GM12878 (cell line): ENCODE results near the gene PLEKHA6. TPM values are rescaled to one million over a fixed set of nuclear protein-coding genes. Genes with fewer than 3 reads are reported as not detected.

ENCODE experiments used
- ATAC-seq: fragments of 200-7000 bp; cut with Tn5 transposase; 3 replicates; pipeline ENCODE4 v1.9.1; 2020; ENCODE audit warnings: mild to moderate bottlenecking, moderate library complexity
- BruUV-seq: library from RNA; stranded (reverse); fragments of 400-500 nt; replicated peaks from 2 replicates; lab custom pipeline; 2021; lab: Mats Ljungman, UMichigan
- CTCF ChIA-PET: fragments of 300-600 bp; sonication (Branson Sonifier 250); formaldehyde crosslinking; extraction: SDS; loops from one replicate; lab custom pipeline; 2021; ENCODE audit warnings: inconsistent platforms; lab: Yijun Ruan, JAX
- POLR2A ChIA-PET: fragments of 350-600 bp; formaldehyde crosslinking; extraction: SDS; loops from one replicate; lab custom pipeline; 2021; ENCODE audit warnings: inconsistent platforms; lab: Charles Lee
- RAD21 ChIA-PET: fragments of 300-600 bp; sonication (Branson Sonifier 250); formaldehyde crosslinking; loops from one replicate; lab custom pipeline; 2023; ENCODE audit warnings: antibody characterized with exemption; ENCODE audit not compliant: unreplicated experiment; lab: Charles Lee
- SMC1A ChIA-PET: fragments of 300-600 bp; sonication (Branson Sonifier 250); formaldehyde crosslinking; loops from one replicate; lab custom pipeline; 2023; ENCODE audit not compliant: unreplicated experiment, uncharacterized antibody; lab: Charles Lee
- DNase-seq: peaks from one replicate; pipeline ENCODE4 v3.0.0-alpha.2; 2011; ENCODE audit warnings: low read depth, low spot score
- FAIRE-seq: peaks from 3 replicates; lab custom pipeline; 2011; peaks lifted over from hg19 to GRCh38; lab: Jason Lieb, UNC
- H2AFZ ChIP-seq: 2 replicates; pipeline ENCODE4 v1.6.0; 2011; ENCODE audit warnings: low read depth, low read length, control low read depth; ENCODE audit not compliant: control insufficient read depth
- H3K27ac ChIP-seq: 2 replicates; pipeline ENCODE4 v1.5.1; 2011; ENCODE audit warnings: control low read depth; ENCODE audit not compliant: control insufficient read depth, insufficient read depth
- H3K27me3 ChIP-seq, 2 experiments: replicated peaks in 1 of 2; 2 replicates each; pipeline versions ENCODE4 v1.6.0 to v1.6.1; 2011; ENCODE audit warnings: low read length in 1 of 2; ENCODE audit not compliant: control insufficient read depth in 2 of 2, insufficient read depth in 2 of 2
- H3K36me3 ChIP-seq, 2 experiments: 2 replicates each; pipeline ENCODE4 v1.5.1; 2011; ENCODE audit warnings: low read length in 1 of 2; ENCODE audit not compliant: control insufficient read depth in 2 of 2, insufficient read depth in 2 of 2
- H3K4me1 ChIP-seq: 2 replicates; pipeline ENCODE4 v1.6.1; 2011; ENCODE audit warnings: mild to moderate bottlenecking, low read length, moderate library complexity, mixed read lengths; ENCODE audit not compliant: control insufficient read depth, insufficient read depth
- H3K4me2 ChIP-seq: 2 replicates; pipeline ENCODE4 v1.6.0; 2011; ENCODE audit warnings: control low read depth; ENCODE audit not compliant: control insufficient read depth, insufficient read depth
- H3K4me3 ChIP-seq: fragments of 200-600 bp; sonication (generic); 2 replicates; pipeline ENCODE4 v1.5.1; 2016
- H3K79me2 ChIP-seq: 2 replicates; pipeline ENCODE4 v1.6.0; 2011; ENCODE audit warnings: low read length; ENCODE audit not compliant: control insufficient read depth, insufficient read depth
- H3K9ac ChIP-seq: 2 replicates; pipeline ENCODE4 v1.8.0; 2011; ENCODE audit warnings: low read length, control low read depth, mixed read lengths; ENCODE audit not compliant: control insufficient read depth, insufficient read depth
- H3K9me3 ChIP-seq: replicated peaks from 3 replicates; pipeline ENCODE4 v1.5.1; 2011; ENCODE audit warnings: mild to moderate bottlenecking, low read length; ENCODE audit not compliant: control insufficient read depth, insufficient read depth
- H4K20me1 ChIP-seq: 2 replicates; pipeline ENCODE4 v1.6.0; 2011; ENCODE audit not compliant: control insufficient read depth, insufficient read depth
- ESRRA ChIP-seq: IDR thresholded peaks from 2 replicates; pipeline ENCODE4 v1.6.1; 2012; ENCODE audit warnings: mild to moderate bottlenecking, low read length, improper control_type of control experiment
- GATAD2B ChIP-seq: fragments of 450-650 bp; conservative IDR thresholded peaks from 2 replicates; pipeline ENCODE4 v1.6.1; 2017; ENCODE audit warnings: low read depth, mild to moderate bottlenecking, moderate library complexity
- HDAC2 ChIP-seq: fragments of 200-600 bp; sonication (generic); IDR thresholded peaks from 2 replicates; pipeline ENCODE4 v1.6.1; 2017
- IKZF1 ChIP-seq: fragments of 450-650 bp; conservative IDR thresholded peaks from 2 replicates; pipeline ENCODE4 v1.6.1; 2017; ENCODE audit warnings: antibody characterized with exemption, mild to moderate bottlenecking
- JUND ChIP-seq: IDR thresholded peaks from 2 replicates; pipeline ENCODE4 v1.6.1; 2012; ENCODE audit warnings: low read depth, mild to moderate bottlenecking, low read length, improper control_type of control experiment, moderate library complexity
- MTA2 ChIP-seq: fragments of 450-650 bp; IDR thresholded peaks from 2 replicates; pipeline ENCODE4 v1.6.1; 2016; ENCODE audit warnings: low read depth, mild to moderate bottlenecking, moderate library complexity
- NR2C1 ChIP-seq: fragments of 450-650 bp; IDR thresholded peaks from 2 replicates; pipeline ENCODE4 v1.6.1; 2017; ENCODE audit warnings: antibody characterized with exemption, mild to moderate bottlenecking, moderate library complexity
- NR2C2 ChIP-seq: IDR thresholded peaks from 2 replicates; pipeline ENCODE4 v1.6.1; 2011; ENCODE audit warnings: borderline replicate concordance, low read depth; ENCODE audit not compliant: control insufficient read depth, insufficient read length
- PML ChIP-seq: IDR thresholded peaks from 2 replicates; pipeline ENCODE4 v1.6.1; 2012; ENCODE audit warnings: low read length, inconsistent platforms
- RFX5 ChIP-seq: IDR thresholded peaks from 2 replicates; pipeline ENCODE4 v1.6.1; 2011; ENCODE audit warnings: low read depth, low read length, improper control_type of control experiment
- SREBF1 ChIP-seq: IDR thresholded peaks from 2 replicates; pipeline ENCODE4 v1.6.1; 2012; ENCODE audit warnings: mild to moderate bottlenecking, low read length
- TCF3 ChIP-seq: IDR thresholded peaks from 2 replicates; pipeline ENCODE4 v1.6.1; 2012; ENCODE audit warnings: low read depth, mild to moderate bottlenecking, low read length, borderline replicate concordance; ENCODE audit not compliant: insufficient read depth
- WGBS: methylation state at CpG from one replicate; pipeline ENCODE4 v1.1.6; 2016; ENCODE audit warnings: low lambda C conversion rate; ENCODE audit not compliant: insufficient replicate concordance, insufficient coverage; ENCODE audit errors: missing lambda C conversion rate; 5-methylcytosine and 5-hydroxymethylcytosine counted together
- in situ Hi-C: fragments of 300-500 bp; cut with MboI; formaldehyde crosslinking; loops from 9 replicates; pipeline ENCODE4 v1.14.3; 2018; ENCODE audit warnings: mixed read lengths
- intact Hi-C: fragments of 100-400 bp; cut with micrococcal nuclease; formaldehyde crosslinking; loops from one replicate; pipeline ENCODE4 v1.14.2; 2022; ENCODE audit not compliant: unreplicated experiment
- polyA plus RNA-seq, 11 experiments: library from polyadenylated mRNA; depleted of rRNA in 4 of 11; unstranded in 6 of 11; stranded (reverse) in 5 of 11; fragments of >200 nt; fragmentation: Nextera tagmentation in 4 of 11; fragmentation: Illumina TruSeq in 1 of 11; extraction: Ambion mirVana in 4 of 11; extraction: Trizol in 1 of 11; gene quantifications; 1 replicate in 1 of 11; 2 replicates in 10 of 11; pipeline versions ENCODE4 v1.2.1 to v1.2.3, GENCODE V29; 2011 to 2016; ENCODE audit warnings: inconsistent platforms in 2 of 11, missing spikeins in 2 of 11, low read depth in 1 of 11
- total RNA-seq, 4 experiments: library from RNA; depleted of rRNA in 3 of 4; stranded (reverse); fragments of >200 nt in 3 of 4; fragmentation: Illumina TruSeq in 1 of 4; extraction: Trizol in 1 of 4; gene quantifications; 2 replicates each; pipeline versions ENCODE4 v1.2.1 to v1.2.3, GENCODE V29; 2013 to 2021
- TF ChIP-seq, protein P1 (sequence below): fragments of 450-650 bp; IDR thresholded peaks from 2 replicates; pipeline ENCODE4 v1.6.1; 2014; ENCODE audit warnings: mild to moderate bottlenecking
- TF ChIP-seq, protein P2 (sequence below): fragments of 450-650 bp; IDR thresholded peaks from 2 replicates; pipeline ENCODE4 v1.6.1; 2016; ENCODE audit warnings: mild to moderate bottlenecking

Gene PLEKHA6
- total and polyA plus RNA-seq, 10 of the 15 experiments (the other 5 are each of a cell fraction or from before 2014, with no cell fraction given), result 0.04 to 0.81 (median 0.19) TPM; not detected in 4

DNA sequence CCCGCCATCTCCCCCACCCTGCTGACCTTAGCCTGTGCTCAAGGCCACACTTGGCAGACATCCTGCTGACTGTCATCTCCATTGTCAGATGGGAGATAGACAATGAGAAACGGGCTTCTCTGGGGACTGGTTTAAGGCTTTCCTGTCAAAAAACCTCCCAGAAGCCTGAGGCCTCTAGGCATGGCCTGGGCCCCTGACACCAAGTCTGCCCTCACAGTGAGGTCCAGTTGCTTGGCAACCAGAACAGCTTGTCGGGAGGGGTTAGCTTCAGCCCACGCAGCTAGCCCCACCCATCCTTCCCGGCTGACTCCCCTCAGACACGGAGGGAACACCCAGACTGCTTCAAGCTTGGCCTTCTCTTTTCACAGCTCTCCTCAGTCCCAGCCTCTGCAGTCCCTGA lies 11.0 kb downstream of the PLEKHA6 start (continued):
- TF ChIP-seq, protein P1, sequence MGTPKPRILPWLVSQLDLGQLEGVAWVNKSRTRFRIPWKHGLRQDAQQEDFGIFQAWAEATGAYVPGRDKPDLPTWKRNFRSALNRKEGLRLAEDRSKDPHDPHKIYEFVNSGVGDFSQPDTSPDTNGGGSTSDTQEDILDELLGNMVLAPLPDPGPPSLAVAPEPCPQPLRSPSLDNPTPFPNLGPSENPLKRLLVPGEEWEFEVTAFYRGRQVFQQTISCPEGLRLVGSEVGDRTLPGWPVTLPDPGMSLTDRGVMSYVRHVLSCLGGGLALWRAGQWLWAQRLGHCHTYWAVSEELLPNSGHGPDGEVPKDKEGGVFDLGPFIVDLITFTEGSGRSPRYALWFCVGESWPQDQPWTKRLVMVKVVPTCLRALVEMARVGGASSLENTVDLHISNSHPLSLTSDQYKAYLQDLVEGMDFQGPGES, result no peak
- TF ChIP-seq NR2C2, result no peak

DNA sequence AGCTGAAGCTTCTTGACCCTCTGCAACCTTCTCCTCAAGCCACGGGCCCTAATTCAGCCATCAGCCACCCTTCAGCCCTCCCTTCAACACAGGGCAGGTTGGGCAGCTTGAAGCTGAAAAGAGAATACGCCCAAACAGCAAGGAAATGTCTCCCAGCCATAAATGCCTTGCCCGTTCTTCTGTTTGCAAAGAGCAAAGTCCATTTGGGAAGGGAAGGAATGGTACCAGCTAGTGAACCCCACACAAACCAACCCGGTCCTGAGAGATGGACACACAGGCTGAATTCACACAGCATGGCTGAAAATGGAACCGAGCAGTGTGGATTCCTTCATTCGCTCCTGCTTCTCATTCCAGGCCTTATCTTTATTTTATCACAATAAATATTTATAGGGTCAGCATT lies 11.5 kb downstream of the PLEKHA6 start:
- H3K4me1 ChIP-seq, result no peaks in the 10 kb centered on the region
- ChIA-PET CTCF (interaction anchor here (0.7 to 1.5 kb wide), 5 partner anchors 10 to 50 kb away, joined by 3 to 6 read pairs (median 3); no protein-coding TSS in a partner anchor), POLR2A (no interaction called here), SMC1A (interaction anchor here (1.1 to 1.5 kb wide), 3 partner anchors 8 to 90 kb away, joined by 3 to 5 read pairs (median 3); no protein-coding TSS in a partner anchor), RAD21 (no interaction called here)
- H4K20me1 ChIP-seq, result no peaks in the 10 kb centered on the region
- no peak for FAIRE-seq
- H3K27ac ChIP-seq, result no peak overlapping the region
- BruUV-seq, result no TSS peak
- TF ChIP-seq PML (no peak), GATAD2B (no peak), MTA2 (no peak), JUND (no peak), IKZF1 (no peak), NR2C1 (no peak), TCF3 (no peak), RFX5 (no peak), ESRRA (no peak), SREBF1 (no peak), HDAC2 (no peak)
- TF ChIP-seq, protein P2, sequence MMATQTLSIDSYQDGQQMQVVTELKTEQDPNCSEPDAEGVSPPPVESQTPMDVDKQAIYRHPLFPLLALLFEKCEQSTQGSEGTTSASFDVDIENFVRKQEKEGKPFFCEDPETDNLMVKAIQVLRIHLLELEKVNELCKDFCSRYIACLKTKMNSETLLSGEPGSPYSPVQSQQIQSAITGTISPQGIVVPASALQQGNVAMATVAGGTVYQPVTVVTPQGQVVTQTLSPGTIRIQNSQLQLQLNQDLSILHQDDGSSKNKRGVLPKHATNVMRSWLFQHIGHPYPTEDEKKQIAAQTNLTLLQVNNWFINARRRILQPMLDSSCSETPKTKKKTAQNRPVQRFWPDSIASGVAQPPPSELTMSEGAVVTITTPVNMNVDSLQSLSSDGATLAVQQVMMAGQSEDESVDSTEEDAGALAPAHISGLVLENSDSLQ, result no peak
- H3K9me3 ChIP-seq, result no peaks in the 10 kb centered on the region
- H3K4me2 ChIP-seq, result no peak overlapping the region
- no peak overlapping the region for H2AFZ ChIP-seq
- WGBS, result 21% methylated on average over 6 of the region's 6 CpGs
- intact Hi-C loops, result no loop called here
- no peaks in the 10 kb centered on the region for H3K36me3 ChIP-seq
- no peak overlapping the region for H3K4me3 ChIP-seq
- no peak for DNase-seq
- H3K79me2 ChIP-seq, result no peaks in the 10 kb centered on the region
- ATAC-seq, result no peak
- peaks cover 2 to 3% of the 10 kb centered on the region in 2 experiments; a peak in 3 of 4 replicates for H3K27me3 ChIP-seq
- H3K9ac ChIP-seq, result no peak overlapping the region
- in situ Hi-C loops, result no loop called here
